H1 (cell line): ENCODE results near the gene SYNE4. TPM values are rescaled to one million over a fixed set of nuclear protein-coding genes. Genes with fewer than 3 reads are reported as not detected.

Experiments
- CTCF ChIA-PET: fragments of 300-600 bp; sonication (Branson Sonifier 250); formaldehyde crosslinking; loops from one replicate; lab custom pipeline; 2021; ENCODE audit not compliant: partially characterized antibody; lab: Charles Lee
- POLR2A ChIA-PET: fragments of 300-600 bp; sonication (Branson Sonifier 250); formaldehyde crosslinking; loops from one replicate; lab custom pipeline; 2021; ENCODE audit warnings: inconsistent platforms; ENCODE audit not compliant: partially characterized antibody; lab: Charles Lee
- DNase-seq, 2 experiments: peaks; one replicate each; pipeline versions ENCODE4 v3.0.0 to v3.0.0-alpha.2; 2010 to 2022; ENCODE audit warnings: low spot score in 2 of 2, low read depth in 1 of 2, mixed read lengths in 1 of 2
- FAIRE-seq: peaks from 2 replicates; lab custom pipeline; 2011; peaks lifted over from hg19 to GRCh38; lab: Jason Lieb, UNC
- H2AFZ ChIP-seq: 2 replicates; pipeline ENCODE4 v1.8.1; 2012; ENCODE audit warnings: low read length, inconsistent platforms
- H2AK5ac ChIP-seq: 2 replicates; pipeline ENCODE4 v1.6.1; 2013; ENCODE audit warnings: low read depth, low read length
- H2BK120ac ChIP-seq: replicated peaks from 2 replicates; pipeline ENCODE3; 2013; ENCODE audit warnings: low read depth, low read length, inconsistent platforms
- H2BK12ac ChIP-seq: 2 replicates; pipeline ENCODE4 v1.6.1; 2013; ENCODE audit warnings: low read depth, low read length
- H2BK15ac ChIP-seq: 2 replicates; pipeline ENCODE4 v1.6.1; 2013; ENCODE audit warnings: low read length
- H2BK20ac ChIP-seq: 2 replicates; pipeline ENCODE4 v1.6.1; 2013; ENCODE audit warnings: low read length
- H2BK5ac ChIP-seq: 2 replicates; pipeline ENCODE4 v1.6.1; 2013; ENCODE audit warnings: low read depth, low read length
- H3K14ac ChIP-seq: 2 replicates; pipeline ENCODE4 v1.6.1; 2013; ENCODE audit warnings: inconsistent platforms; ENCODE audit not compliant: insufficient read length
- H3K18ac ChIP-seq: 2 replicates; pipeline ENCODE4 v1.6.1; 2013; ENCODE audit warnings: low read length; ENCODE audit errors: extremely low read depth
- H3K23ac ChIP-seq: 2 replicates; pipeline ENCODE4 v1.6.1; 2013; ENCODE audit warnings: inconsistent platforms; ENCODE audit not compliant: insufficient read length
- H3K23me2 ChIP-seq: 2 replicates; pipeline ENCODE4 v1.6.1; 2013; ENCODE audit warnings: low read depth, low read length
- H3K27ac ChIP-seq: 2 replicates; pipeline ENCODE4 v1.6.1; 2011; ENCODE audit warnings: low read depth, low read length, inconsistent platforms
- H3K27me3 ChIP-seq, 4 experiments: replicated peaks in 1 of 4; 1 replicate in 1 of 4; 2 replicates in 3 of 4; pipeline versions ENCODE4 v1.6.1 to v1.8.1; 2011 to 2013; ENCODE audit warnings: low read length in 3 of 4, mild to moderate bottlenecking in 3 of 4, inconsistent platforms in 2 of 4, mixed read lengths in 2 of 4, moderate library complexity in 1 of 4; ENCODE audit not compliant: control insufficient read depth in 3 of 4, insufficient read depth in 3 of 4; ENCODE audit errors: extremely low read depth in 1 of 4
- H3K36me3 ChIP-seq, 4 experiments: 2 replicates each; pipeline versions ENCODE4 v1.6.1 to v1.8.1; 2011 to 2013; ENCODE audit warnings: mild to moderate bottlenecking in 4 of 4, low read length in 3 of 4, moderate library complexity in 2 of 4, control low read depth in 1 of 4, inconsistent platforms in 1 of 4; ENCODE audit not compliant: insufficient read depth in 4 of 4, control insufficient read depth in 2 of 4
- H3K4ac ChIP-seq: replicated peaks from 2 replicates; pipeline ENCODE3; 2013; ENCODE audit warnings: low read length, low read depth, mixed read lengths, inconsistent platforms; ENCODE audit not compliant: insufficient read length
- H3K4me1 ChIP-seq, 4 experiments: replicated peaks in 1 of 4; 1 replicate in 1 of 4; 2 replicates in 3 of 4; pipeline versions ENCODE4 v1.6.1 to v1.8.1; 2011 to 2013; ENCODE audit warnings: low read length in 3 of 4, inconsistent platforms in 2 of 4, mixed read lengths in 1 of 4; ENCODE audit not compliant: insufficient read depth in 4 of 4, control insufficient read depth in 3 of 4
- H3K4me2 ChIP-seq, 2 experiments: 2 replicates each; pipeline versions ENCODE4 v1.6.1 to v1.8.1; 2011 to 2013; ENCODE audit warnings: low read depth in 2 of 2, low read length in 2 of 2, control low read depth in 1 of 2, inconsistent platforms in 1 of 2, mild to moderate bottlenecking in 1 of 2; ENCODE audit not compliant: insufficient read depth in 1 of 2
- H3K4me3 ChIP-seq, 4 experiments: fragments of 200-600, 300-600 bp in 1 of 4; sonication (generic), shearing (Covaris generic), sonication (Bioruptor Twin) in 1 of 4; 2 replicates each; pipeline versions ENCODE4 v1.5.1 to v1.8.1; 2011 to 2016; ENCODE audit warnings: low read length in 4 of 4, low read depth in 3 of 4, control low read depth in 2 of 4, inconsistent platforms in 2 of 4, mild to moderate bottlenecking in 2 of 4, mixed read lengths in 1 of 4, moderate library complexity in 1 of 4; ENCODE audit not compliant: insufficient read depth in 2 of 4; ENCODE audit errors: extremely low read depth in 1 of 4
- H3K56ac ChIP-seq: replicated peaks from 2 replicates; pipeline ENCODE3; 2013; ENCODE audit warnings: low read depth, mild to moderate bottlenecking, mixed read lengths, low read length, inconsistent platforms; ENCODE audit not compliant: insufficient read length
- H3K79me1 ChIP-seq: 2 replicates; pipeline ENCODE4 v1.6.1; 2013; ENCODE audit warnings: low read depth, low read length, control low read depth
- H3K79me2 ChIP-seq, 2 experiments: 2 replicates each; pipeline versions ENCODE4 v1.6.1 to v1.8.1; 2012 to 2013; ENCODE audit warnings: low read length in 2 of 2, mild to moderate bottlenecking in 2 of 2, inconsistent platforms in 1 of 2; ENCODE audit not compliant: insufficient read depth in 2 of 2, control insufficient read depth in 1 of 2
- H3K9ac ChIP-seq, 4 experiments: replicated peaks in 1 of 4; 1 replicate in 1 of 4; 2 replicates in 3 of 4; pipeline versions ENCODE4 v1.6.1 to v1.8.1; 2011 to 2013; ENCODE audit warnings: low read depth in 3 of 4, low read length in 3 of 4, control low read depth in 2 of 4, mild to moderate bottlenecking in 2 of 4, moderate library complexity in 2 of 4, inconsistent platforms in 1 of 4; ENCODE audit errors: extremely low read depth in 1 of 4
- H3K9me3 ChIP-seq, 2 experiments: 2 replicates each; pipeline versions ENCODE4 v1.6.1 to v1.8.1; 2012 to 2013; ENCODE audit warnings: mild to moderate bottlenecking in 2 of 2, moderate library complexity in 2 of 2, control low read depth in 1 of 2, inconsistent platforms in 1 of 2, low read depth in 1 of 2, low read length in 1 of 2, mixed read lengths in 1 of 2; ENCODE audit not compliant: insufficient read depth in 2 of 2
- H4K20me1 ChIP-seq, 2 experiments: replicated peaks in 1 of 2; 2 replicates each; pipeline versions ENCODE3 to v1.8.1; 2011 to 2013; ENCODE audit warnings: inconsistent platforms in 2 of 2, low read length in 2 of 2, mild to moderate bottlenecking in 1 of 2; ENCODE audit not compliant: insufficient read depth in 2 of 2, control insufficient read depth in 1 of 2
- H4K5ac ChIP-seq: 2 replicates; pipeline ENCODE4 v1.6.1; 2013; ENCODE audit warnings: low read length, low read depth, mixed read lengths, inconsistent platforms; ENCODE audit not compliant: insufficient read length
- H4K8ac ChIP-seq: 2 replicates; pipeline ENCODE4 v1.8.0; 2013; ENCODE audit warnings: mild to moderate bottlenecking, moderate library complexity, low read length, inconsistent platforms; ENCODE audit not compliant: insufficient read depth; ENCODE audit errors: extremely low read depth
- H4K91ac ChIP-seq: replicated peaks from 2 replicates; pipeline ENCODE3; 2013; ENCODE audit warnings: low read length, mixed read lengths, inconsistent platforms; ENCODE audit not compliant: insufficient read length
- ASH2L ChIP-seq: fragments of 200-600, 300-600 bp; sonication (generic); IDR thresholded peaks from one replicate; pipeline ENCODE4 v1.7.1; 2017; ENCODE audit warnings: low read length
- CHD1 ChIP-seq: IDR thresholded peaks from 2 replicates; pipeline ENCODE4 v1.6.1; 2012; ENCODE audit warnings: low read depth, low read length, improper control_type of control experiment
- CTCF ChIP-seq, 3 experiments: IDR thresholded peaks; 1 replicate in 2 of 3; 2 replicates in 1 of 3; pipeline versions ENCODE4 v1.5.1 to v1.6.1; 2011; ENCODE audit warnings: low read length in 3 of 3, mild to moderate bottlenecking in 3 of 3, inconsistent platforms in 2 of 3, low read depth in 1 of 3, moderate library complexity in 1 of 3; ENCODE audit not compliant: insufficient read depth in 1 of 3; ENCODE audit errors: control extremely low read depth in 1 of 3
- SIN3A ChIP-seq, 2 experiments: IDR thresholded peaks in 1 of 2; conservative IDR thresholded peaks in 1 of 2; 2 replicates each; pipeline ENCODE4 v1.6.1; 2011 to 2012; ENCODE audit warnings: low read length in 2 of 2, improper control_type of control experiment in 1 of 2, low read depth in 1 of 2, mild to moderate bottlenecking in 1 of 2
- WGBS, 2 experiments: shearing (Covaris generic) in 1 of 2; methylation state at CpG; one replicate each; pipeline versions ENCODE4 v1.1.6 to v1.1.7; 2013 to 2015; ENCODE audit warnings: low lambda C conversion rate in 2 of 2, mixed read lengths in 2 of 2, inconsistent platforms in 1 of 2, low coverage in 1 of 2, missing lambda C conversion rate in 1 of 2; ENCODE audit not compliant: insufficient replicate concordance in 2 of 2, insufficient coverage in 1 of 2, insufficient read length in 1 of 2; ENCODE audit errors: extremely low coverage in 1 of 2, missing lambda C conversion rate in 1 of 2; 5-methylcytosine and 5-hydroxymethylcytosine counted together
- polyA plus RNA-seq, 7 experiments: library from polyadenylated mRNA; depleted of rRNA in 3 of 7; stranded (reverse) in 5 of 7; unstranded in 2 of 7; fragments of >200 nt in 5 of 7; fragments of 200-250 nt in 2 of 7; gene quantifications; 1 replicate in 5 of 7; 2 replicates in 1 of 7; 4 replicates in 1 of 7; pipeline versions ENCODE4 v1.2.1 to v1.2.3, GENCODE V29; 2011 to 2013; ENCODE audit warnings: missing spikeins in 2 of 7, mixed read lengths in 2 of 7
- total RNA-seq: library from RNA; stranded (reverse); fragmentation: NEBNext Ultra II Directional; extraction: Animal tissue kit (Norgen Biotek cat#: 25700); gene quantifications from 2 replicates; pipeline ENCODE4 v1.2.1, GENCODE V29; 2021
- TF ChIP-seq, protein P1 (sequence below): IDR thresholded peaks from 2 replicates; pipeline ENCODE4 v1.6.1; 2012; ENCODE audit warnings: inconsistent platforms
- TF ChIP-seq, protein P2 (sequence below): IDR thresholded peaks from 2 replicates; pipeline ENCODE4 v1.6.1; 2012; ENCODE audit warnings: inconsistent platforms

The SYNE4 gene
- total and polyA plus RNA-seq, 2 of the 8 experiments (the other 6 are each of a cell fraction or from before 2014, with no cell fraction given), result 20.8 to 22.6 TPM

DNA sequence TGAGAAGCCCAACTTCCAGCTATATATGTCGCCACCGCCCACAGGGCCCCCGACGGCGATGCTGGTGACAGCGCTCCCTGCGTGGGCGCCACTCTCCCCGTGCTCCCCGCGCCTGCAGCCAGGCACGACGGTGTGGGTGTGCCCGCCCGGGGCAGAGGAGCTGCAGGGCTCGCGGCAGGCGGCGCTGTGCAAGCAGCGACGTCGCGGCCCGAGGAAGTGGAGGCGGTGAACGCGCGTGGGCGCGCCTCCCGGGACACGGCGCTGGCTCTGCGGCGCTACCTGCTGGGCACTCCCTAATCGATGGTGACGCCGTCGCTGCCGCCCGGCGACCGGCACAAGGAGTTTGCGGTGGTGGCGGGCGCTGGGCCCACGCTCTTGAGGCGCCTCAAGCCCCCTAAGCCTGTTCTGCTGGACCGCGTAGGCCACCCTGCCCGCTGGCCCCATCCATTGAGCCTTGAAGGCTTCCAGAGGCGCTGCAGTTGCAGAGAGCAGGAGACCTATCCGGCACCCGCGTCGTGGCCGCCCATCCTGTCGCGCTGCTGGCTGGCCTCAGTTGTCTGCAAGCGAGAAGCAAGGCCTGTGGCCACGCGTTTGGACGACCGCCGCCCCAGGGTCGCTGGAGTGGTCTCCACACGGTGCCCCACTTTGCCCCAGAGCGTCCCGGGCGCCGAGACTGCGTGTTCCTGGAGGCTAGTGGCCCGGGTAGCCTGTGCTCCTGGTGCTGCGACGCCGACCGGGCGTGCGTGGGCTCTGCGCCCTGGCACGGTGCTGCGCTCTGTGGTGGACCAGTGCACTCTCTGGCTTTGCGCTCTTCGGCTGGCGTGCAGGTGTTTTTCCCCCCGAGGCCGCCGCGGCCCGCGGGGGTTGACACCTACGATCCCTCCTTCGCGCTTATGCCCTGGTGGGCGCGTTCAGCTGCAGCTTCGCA lies 49.3 kb downstream of the SYNE4 start:
- Histone ChIP-seq H2AFZ (peak overlapping the region; percentile 45; the same call in 1 of the 2 replicates), H3K56ac (no peak overlapping the region), H4K5ac (no peak overlapping the region), H3K4me3 (peak overlapping the region; percentile 6 to 51 (median 38)), H3K27ac (no peak overlapping the region), H3K79me2 (no peaks in the 10 kb centered on the region), H2BK20ac (no peak overlapping the region), H3K23me2 (peaks cover 3% of the 10 kb centered on the region; the same call in 1 of the 2 replicates), H4K91ac (no peak overlapping the region), H3K79me1 (no peaks in the 10 kb centered on the region), H3K9ac (no peak overlapping the region), H2BK5ac (no peak overlapping the region), H2BK120ac (no peak overlapping the region), H3K27me3 (peaks cover 13 to 31% (median 29%) of the 10 kb centered on the region in 4 experiments), H3K14ac (no peak overlapping the region), H3K4me2 (peak overlapping the region; percentile 55 to 75), H2AK5ac (no peak overlapping the region), H3K4me1 (peaks cover 0 to 7% (median 3%) of the 10 kb centered on the region in 4 experiments; a peak in 4 of 7 replicates), H3K4ac (no peak overlapping the region), H3K9me3 (no peaks in the 10 kb centered on the region), H4K20me1 (peaks cover 0 to 9% of the 10 kb centered on the region in 2 experiments), H2BK12ac (no peak overlapping the region), H3K18ac (no peak overlapping the region; the same call in 1 of the 2 replicates), H2BK15ac (no peak overlapping the region), H4K8ac (no peak overlapping the region), H3K36me3 (no peaks in the 10 kb centered on the region), H3K23ac (no peak overlapping the region)
- WGBS, 2 experiments, result 22% methylated on average over 91 of the region's 97 CpGs; no CpG with 5 or more reads in 1 of the 2 experiments
- peak in 1 of 2 experiments; percentile 58 for DNase-seq
- ChIA-PET CTCF (interaction anchor here (0.6 to 6.6 kb wide), 13 partner anchors 10 to 102 kb away, joined by 3 to 47 read pairs (median 3); no protein-coding TSS in a partner anchor), POLR2A (interaction anchor here (0.8 to 1.6 kb wide), 2 partner anchors 35 to 90 kb away, joined by 3 to 4 read pairs; no protein-coding TSS in a partner anchor)
- no peak for FAIRE-seq
- TF ChIP-seq, protein P1, sequence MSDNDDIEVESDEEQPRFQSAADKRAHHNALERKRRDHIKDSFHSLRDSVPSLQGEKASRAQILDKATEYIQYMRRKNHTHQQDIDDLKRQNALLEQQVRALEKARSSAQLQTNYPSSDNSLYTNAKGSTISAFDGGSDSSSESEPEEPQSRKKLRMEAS, result peak; percentile 30
- TF ChIP-seq, protein P2, sequence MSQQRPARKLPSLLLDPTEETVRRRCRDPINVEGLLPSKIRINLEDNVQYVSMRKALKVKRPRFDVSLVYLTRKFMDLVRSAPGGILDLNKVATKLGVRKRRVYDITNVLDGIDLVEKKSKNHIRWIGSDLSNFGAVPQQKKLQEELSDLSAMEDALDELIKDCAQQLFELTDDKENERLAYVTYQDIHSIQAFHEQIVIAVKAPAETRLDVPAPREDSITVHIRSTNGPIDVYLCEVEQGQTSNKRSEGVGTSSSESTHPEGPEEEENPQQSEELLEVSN, result 0 out of 2 replicates have a peak, but pooled peaks have one; percentile 14
- TF ChIP-seq ASH2L, result peak; percentile 30
- TF ChIP-seq CHD1, result no peak
- TF ChIP-seq CTCF (IDR thresholded peaks at IDR 0.05; ENCODE audit: control extremely low read depth in 1 of 3, insufficient read depth in 1 of 3, low read depth in 1 of 3, low read length in 3 of 3), result peak in 1 of 3 experiments; percentile 1; a peak in 1 of 4 replicates
- no peak for TF ChIP-seq SIN3A (conservative IDR thresholded peaks at IDR 0.05 in 1 of 2, IDR thresholded peaks at IDR 0.05 in 1 of 2; ENCODE audit: low read depth in 1 of 2, low read length in 2 of 2)
